Nephron (organoid): ENCODE data around the gene PTPN7.
"Not testable (repeated sequence)": the region's sequence is repeated elsewhere in the genome, so short reads cannot be mapped to it uniquely, and the experiment has no call there.

Source experiments
- H3K27ac Mint-ChIP-seq, 3 experiments: 2 replicates each; pipeline ENCODE4 v1.8.0; 2020; ENCODE audit warnings: mixed read lengths in 3 of 3, mild to moderate bottlenecking in 2 of 3, moderate library complexity in 1 of 3
- H3K27me3 Mint-ChIP-seq: 2 replicates; pipeline ENCODE4 v1.8.0; 2021; ENCODE audit warnings: low read depth, mild to moderate bottlenecking, moderate library complexity, mixed read lengths
- H3K36me3 Mint-ChIP-seq: 2 replicates; pipeline ENCODE4 v1.8.0; 2020; ENCODE audit warnings: low read depth, mixed read lengths
- H3K4me1 Mint-ChIP-seq: 2 replicates; pipeline ENCODE4 v1.8.0; 2020; ENCODE audit warnings: mixed read lengths
- H3K4me3 Mint-ChIP-seq, 3 experiments: 2 replicates each; pipeline ENCODE4 v1.8.0; 2020; ENCODE audit warnings: mild to moderate bottlenecking in 3 of 3, mixed read lengths in 3 of 3, moderate library complexity in 2 of 3
- H3K9me3 Mint-ChIP-seq: 2 replicates; pipeline ENCODE4 v1.8.0; 2020; ENCODE audit warnings: mixed read lengths
- CTCF ChIP-seq, 3 experiments: fragments of 200-600 bp; sonication (generic); IDR thresholded peaks; one replicate each; pipeline ENCODE4 v1.5.0; 2021; ENCODE audit warnings: antibody characterized with exemption in 3 of 3; ENCODE audit not compliant: unreplicated experiment in 3 of 3

The PTPN7 gene

GRCh38 chr1:202146279-202146678 lies 14.1 kb downstream of the PTPN7 start:
- Mint-ChIP-seq H3K27ac (peak overlapping the region in 1 of 3 experiments; percentile 44), H3K36me3 (no peaks in the 10 kb centered on the region), H3K9me3 (no peaks in the 10 kb centered on the region), H3K4me1 (peaks cover 12% of the 10 kb centered on the region), H3K4me3 (peak overlapping the region; percentile 63 to 94 (median 67)), H3K27me3 (peaks cover 7% of the 10 kb centered on the region)
- no peak for TF ChIP-seq CTCF (IDR thresholded peaks at IDR 0.05; ENCODE audit: unreplicated experiment in 3 of 3)

GRCh38 chr1:202145744-202146140 lies 14.7 kb downstream of the PTPN7 start:
- Mint-ChIP-seq H3K27ac (peak overlapping the region in 2 of 3 experiments; percentile 92 to 95), H3K4me3 (peak overlapping the region; percentile 83 to 94 (median 91)), H3K4me1 (peaks cover 12% of the 10 kb centered on the region)
- H3K36me3 Mint-ChIP-seq, H3K9me3 Mint-ChIP-seq, H3K27me3 Mint-ChIP-seq: not testable (repeated sequence)

- no peak for TF ChIP-seq CTCF (IDR thresholded peaks at IDR 0.05; ENCODE audit: unreplicated experiment in 3 of 3)
- H3K27me3 Mint-ChIP-seq = peaks cover 7% of the 10 kb centered on the region
- H3K4me3 Mint-ChIP-seq = peak overlapping the region; percentile 83 to 94 (median 91)
- no peaks in the 10 kb centered on the region for H3K36me3 Mint-ChIP-seq
- H3K4me1 Mint-ChIP-seq = peaks cover 12% of the 10 kb centered on the region
- H3K9me3 Mint-ChIP-seq = no peaks in the 10 kb centered on the region
- peak overlapping the region; percentile 89 to 95 (median 92) for H3K27ac Mint-ChIP-seq
These were observed 15.2 kb downstream of the PTPN7 start for GRCh38 chr1:202145068-202145743.

GRCh38 chr1:202144402-202145067 lies 15.9 kb downstream of the PTPN7 start, which contains the start of gene ARL8A:
TSS of gene ARL8A (minus strand) at chr1:202144737. CDS start at chr1:202144572, 165 bp downstream.
- no peaks in the 10 kb centered on the region for H3K9me3 Mint-ChIP-seq
- H3K36me3 Mint-ChIP-seq = no peaks in the 10 kb centered on the region
- TF ChIP-seq CTCF (IDR thresholded peaks at IDR 0.05; ENCODE audit: unreplicated experiment in 3 of 3) = no peak
- H3K27me3 Mint-ChIP-seq = peaks cover 7% of the 10 kb centered on the region
- peaks cover 12% of the 10 kb centered on the region for H3K4me1 Mint-ChIP-seq
- peak within 1 kb of the TSS; percentile 89 to 95 (median 92) for H3K27ac Mint-ChIP-seq
- H3K4me3 Mint-ChIP-seq = peak within 1 kb of the TSS; percentile 90 to 94 (median 91)

GRCh38 chr1:202143768-202144401 lies 16.5 kb downstream of the PTPN7 start:
- H3K27me3 Mint-ChIP-seq = peaks cover 7% of the 10 kb centered on the region
- no peak for TF ChIP-seq CTCF (IDR thresholded peaks at IDR 0.05; ENCODE audit: unreplicated experiment in 3 of 3)
- H3K27ac Mint-ChIP-seq = peak overlapping the region; percentile 82 to 85 (median 83)
- peaks cover 12% of the 10 kb centered on the region for H3K4me1 Mint-ChIP-seq
- no peaks in the 10 kb centered on the region for H3K36me3 Mint-ChIP-seq
- H3K9me3 Mint-ChIP-seq = no peaks in the 10 kb centered on the region
- H3K4me3 Mint-ChIP-seq = peak overlapping the region; percentile 88 to 93 (median 90)

GRCh38 chr1:202143011-202143767 lies 17.2 kb downstream of the PTPN7 start:
- peaks cover 5% of the 10 kb centered on the region for H3K36me3 Mint-ChIP-seq
- H3K9me3 Mint-ChIP-seq = no peaks in the 10 kb centered on the region
- peak overlapping the region; percentile 88 to 93 (median 90) for H3K4me3 Mint-ChIP-seq
- H3K27me3 Mint-ChIP-seq = peaks cover 7% of the 10 kb centered on the region
- TF ChIP-seq CTCF (IDR thresholded peaks at IDR 0.05; ENCODE audit: unreplicated experiment in 3 of 3) = no peak
- peaks cover 12% of the 10 kb centered on the region for H3K4me1 Mint-ChIP-seq
- H3K27ac Mint-ChIP-seq = peak overlapping the region; percentile 82 to 85 (median 83)

GRCh38 chr1:202141468-202141867 lies 18.9 kb downstream of the PTPN7 start:
- H3K36me3 Mint-ChIP-seq, H3K27me3 Mint-ChIP-seq: not testable (repeated sequence)

More at GRCh38 chr1:202141468-202141867, 18.9 kb downstream of the PTPN7 start:
- Mint-ChIP-seq H3K4me3 (peak overlapping the region in 2 of 3 experiments; percentile 88 to 93), H3K4me1 (peaks cover 12% of the 10 kb centered on the region)
- not testable (repeated sequence) for H3K27ac Mint-ChIP-seq, H3K9me3 Mint-ChIP-seq
